ENCODE results near the gene CGB3.
"Not testable (repeated sequence)": the region's sequence is repeated elsewhere in the genome, so short reads cannot be mapped to it uniquely, and the experiment has no call there.

Gene CGB3

GRCh38 chr19:49042177-49042576 lies 18.0 kb upstream of the CGB3 start:
- DNase-seq = no peak

GRCh38 chr19:49039736-49040135 lies 15.6 kb upstream of the CGB3 start:
- DNase-seq = not testable (repeated sequence)

DNA sequence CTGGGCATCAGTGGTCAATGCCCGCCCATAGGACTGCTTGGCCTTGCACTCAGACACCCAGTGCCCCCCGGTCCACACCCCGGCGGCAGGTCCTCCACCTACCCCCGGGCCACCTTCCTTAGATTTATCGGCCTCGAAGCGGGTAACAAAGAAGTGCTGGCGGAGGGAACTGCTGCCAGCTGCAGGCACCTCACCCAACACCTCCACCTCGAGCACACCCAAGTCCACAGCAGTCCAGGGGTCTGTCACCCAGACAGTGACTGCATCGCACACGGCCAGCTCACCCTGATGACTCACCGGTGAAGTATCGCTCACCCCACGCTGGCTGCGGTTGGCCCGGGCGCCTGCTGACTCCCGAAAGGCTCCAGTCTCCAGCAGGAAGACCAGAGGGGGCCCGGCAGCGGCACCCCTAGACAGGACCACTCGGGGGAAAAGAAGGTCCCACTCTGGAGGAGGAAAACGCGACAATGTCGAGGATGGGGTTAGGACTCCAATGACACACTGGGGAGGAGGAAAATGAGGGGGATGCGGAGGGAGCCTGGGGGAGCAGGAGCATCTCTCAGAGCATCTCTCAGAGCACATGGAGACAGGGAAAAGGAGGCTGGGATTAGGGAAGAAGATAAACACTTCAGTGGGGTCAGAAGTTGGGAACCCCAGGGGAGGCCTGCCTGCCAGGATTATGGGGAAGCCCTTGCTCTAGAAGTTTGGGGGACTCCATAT lies 14.6 kb upstream of the CGB3 start:
- not testable (repeated sequence) for DNase-seq

GRCh38 chr19:49038111-49038510 lies 14.0 kb upstream of the CGB3 start:
- DNase-seq = not testable (repeated sequence)

DNA sequence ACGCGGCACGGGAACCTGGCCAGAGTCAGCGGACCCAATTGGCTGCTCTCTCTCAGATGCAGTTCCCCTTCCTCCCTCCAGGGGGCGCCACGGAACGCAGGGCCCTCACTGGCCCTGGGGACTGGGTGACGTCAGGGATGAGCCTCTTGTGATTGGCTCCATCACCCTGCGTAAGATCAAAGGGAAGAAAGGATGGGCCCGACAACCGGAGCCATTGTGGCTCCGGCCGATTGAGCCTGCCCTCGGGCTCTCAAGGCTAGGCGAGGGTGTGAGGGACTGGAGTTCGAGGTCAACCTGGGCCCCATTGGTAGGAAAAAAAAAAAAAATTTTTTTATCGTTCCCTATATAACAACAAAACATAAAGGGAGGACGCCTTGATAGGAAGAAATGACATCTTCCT lies 12.7 kb upstream of the CGB3 start, which contains the start of gene CGB1:
Gene CGB1 (minus strand): TSS at position 81 of the 400 bp plus-strand sequence. CDS start 184 bp downstream, outside the sequence.
- not testable (repeated sequence) for DNase-seq

DNA sequence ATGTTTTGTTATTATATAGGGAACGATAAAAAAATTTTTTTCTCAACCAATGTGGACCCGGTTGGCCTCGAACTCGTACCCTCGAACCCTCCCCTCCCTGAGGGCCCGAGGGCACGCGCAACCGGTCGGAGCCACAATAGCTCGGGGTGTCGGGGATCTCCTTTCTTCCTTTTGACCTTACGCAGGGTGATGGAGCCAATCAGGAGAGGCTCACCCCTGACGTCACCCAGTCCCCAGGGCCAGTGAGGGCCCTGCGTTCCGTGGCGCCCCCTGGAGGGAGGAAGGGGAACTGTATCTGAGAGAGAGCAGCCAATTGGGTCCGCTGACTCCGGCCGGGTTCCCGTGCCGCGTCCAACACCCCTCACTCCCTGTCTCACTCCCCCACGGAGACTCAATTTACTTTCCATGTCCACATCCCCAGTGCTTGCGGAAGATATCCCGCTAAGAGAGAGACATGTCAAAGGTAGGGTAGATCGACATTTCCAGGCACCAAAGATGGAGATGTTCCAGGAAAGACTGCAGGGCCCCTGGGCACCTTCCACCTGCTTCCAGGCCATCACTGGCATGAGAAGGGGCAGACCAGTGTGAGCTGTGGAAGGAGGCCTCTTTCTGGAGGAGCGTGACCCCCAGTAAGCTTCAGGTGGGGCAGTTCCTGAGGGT lies 7.6 kb upstream of the CGB3 start, which contains the start of gene CGB2:
Gene CGB2 (plus strand): TSS at position 249 of the 660 bp plus-strand sequence. CDS start 206 bp downstream, at position 455.
- not testable (repeated sequence) for DNase-seq

- DNase-seq = not testable (repeated sequence)
Measured at GRCh38 chr19:49030323-49030722, 6.2 kb upstream of the CGB3 start.

- DNase-seq = not testable (repeated sequence)
Measured at GRCh38 chr19:49029749-49030148, 5.6 kb upstream of the CGB3 start.

- DNase-seq = not testable (repeated sequence)
Measured at GRCh38 chr19:49028686-49029085, 4.6 kb upstream of the CGB3 start.

- DNase-seq = not testable (repeated sequence)
Measured at GRCh38 chr19:49025599-49025998, 1.5 kb upstream of the CGB3 start.

GRCh38 chr19:49025088-49025487 lies 955 bp upstream of the CGB3 start:
- DNase-seq = not testable (repeated sequence)

GRCh38 chr19:49022116-49022515 lies 2.0 kb downstream of the CGB3 start:
- DNase-seq = no peak

- DNase-seq = no peak
Measured at GRCh38 chr19:49020931-49021895, 2.9 kb downstream of the CGB3 start.

GRCh38 chr19:49020342-49020741 lies 3.8 kb downstream of the CGB3 start:
- DNase-seq = no peak

GRCh38 chr19:49019242-49019932 lies 4.7 kb downstream of the CGB3 start:
- no peak for DNase-seq

- not testable (repeated sequence) for DNase-seq
Measured at GRCh38 chr19:49018388-49019241, 5.5 kb downstream of the CGB3 start.

DNA sequence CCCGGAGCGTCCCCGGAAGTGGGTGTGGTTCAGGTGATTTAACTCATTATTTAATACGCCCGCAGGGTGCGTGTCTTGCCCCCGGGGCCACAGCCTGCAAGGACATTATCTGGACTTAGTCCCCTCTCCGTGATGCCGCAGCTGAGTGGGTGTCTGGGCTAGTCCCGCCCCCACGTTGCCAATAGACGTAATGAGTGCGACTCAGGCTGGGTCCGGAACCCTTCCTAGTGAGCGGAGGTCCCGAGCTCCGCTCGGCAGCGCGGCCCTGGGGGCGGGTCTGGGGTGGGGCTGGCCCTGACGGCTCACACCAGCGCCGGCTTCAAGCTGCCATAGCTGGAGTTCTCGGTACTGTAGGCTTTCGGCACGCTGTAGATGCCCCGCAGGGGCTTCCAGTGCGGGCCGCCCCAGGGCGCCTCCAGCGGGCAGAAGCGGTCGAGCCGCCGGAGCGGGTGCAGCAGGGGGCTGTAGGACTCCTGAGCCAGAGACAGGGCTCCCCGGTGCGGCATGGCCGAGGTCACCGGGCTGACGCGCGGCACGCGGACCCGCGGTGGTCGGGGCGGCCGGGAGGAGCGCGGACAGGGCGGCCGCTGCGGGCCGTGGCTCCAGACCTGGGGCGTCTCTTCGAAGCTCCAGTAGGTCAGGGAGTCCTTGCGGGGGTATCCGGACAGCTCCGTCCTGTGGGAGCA lies 6.3 kb downstream of the CGB3 start:
- peak; percentile 62 for DNase-seq

- no peak for DNase-seq
Measured at GRCh38 chr19:49017041-49017665, 7.0 kb downstream of the CGB3 start, which contains the start of gene LHB. Gene LHB, minus strand, starts transcription at chr19:49017091. Its CDS starts 10 bp downstream, at chr19:49017081.

DNA sequence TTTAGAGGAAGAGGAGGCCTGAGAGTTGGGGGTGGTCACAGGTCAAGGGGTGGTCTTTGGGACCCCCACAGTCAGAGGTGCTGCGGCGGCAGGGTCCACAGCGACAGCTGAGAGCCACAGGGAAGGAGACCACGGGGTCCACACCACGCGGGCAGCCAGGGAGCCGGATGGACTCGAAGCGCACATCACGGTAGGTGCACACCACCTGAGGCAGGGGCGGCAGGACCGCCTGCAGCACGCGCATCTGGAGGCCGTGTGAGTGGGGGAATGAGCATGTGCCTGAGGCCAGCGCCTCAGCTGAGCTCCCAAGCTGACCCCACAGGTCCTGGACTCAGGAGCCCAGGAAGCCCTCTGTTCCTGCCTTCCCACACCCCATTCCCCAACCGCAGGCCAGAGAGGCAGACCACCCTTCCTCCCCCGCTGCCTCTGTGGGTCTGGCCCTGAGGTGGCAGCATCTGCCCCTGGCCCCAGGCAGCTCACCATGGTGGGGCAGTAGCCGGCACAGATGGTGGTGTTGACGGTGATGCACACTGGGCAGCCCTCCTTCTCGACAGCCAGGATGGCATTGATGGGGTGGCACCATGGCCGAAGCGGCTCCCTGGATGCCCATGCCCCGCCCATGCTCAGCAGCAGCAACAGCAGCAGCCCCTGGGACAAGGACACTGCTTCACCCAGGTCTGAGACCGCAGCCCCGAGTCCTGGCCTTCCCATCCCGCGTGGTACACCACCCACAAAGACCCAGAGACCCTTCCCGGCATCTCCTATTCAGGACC lies 7.9 kb downstream of the CGB3 start:
- no peak for DNase-seq
